ENCODE results near the gene TLCD5. TPM values are rescaled to one million over a fixed set of nuclear protein-coding genes. Genes with fewer than 3 reads are reported as not detected.

Gene TLCD5
- total RNA-seq, 1 donor: 8.3 TPM

DNA sequence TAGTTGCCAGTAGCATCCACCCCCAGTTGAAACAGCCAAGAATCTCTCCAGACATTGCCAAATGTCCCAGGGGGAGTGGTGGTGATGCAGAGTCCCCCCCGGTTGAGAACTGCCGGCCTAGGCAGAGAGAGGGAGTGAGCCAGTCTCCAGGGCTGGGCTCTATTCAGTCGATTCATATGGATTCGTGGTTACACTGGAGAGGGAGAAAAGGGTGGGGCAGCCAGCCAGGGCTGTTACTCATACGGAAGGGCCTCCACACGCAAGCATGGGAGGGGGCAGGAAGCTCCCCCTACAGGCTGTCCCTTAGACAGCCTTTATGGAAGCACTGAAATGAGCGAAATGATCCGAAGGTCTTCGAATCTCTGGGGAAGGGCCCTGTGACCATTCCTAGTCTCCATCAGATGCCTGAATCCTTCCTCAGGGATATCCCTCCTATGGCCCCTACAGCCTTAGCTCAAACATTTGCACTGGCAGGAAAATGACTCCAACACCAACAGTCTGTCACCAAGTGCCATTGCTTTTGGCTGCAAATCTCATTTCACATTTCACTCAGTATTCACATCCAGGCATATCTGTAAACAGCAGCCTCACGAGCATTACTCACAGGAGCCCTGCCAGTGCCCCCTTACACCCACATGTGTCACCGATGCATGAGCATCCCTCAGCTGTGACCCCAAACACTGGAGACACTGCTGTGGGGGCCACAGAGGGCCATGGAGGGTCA is 18.4 kb upstream of the TLCD5 start:
- no peak for DNase-seq (ENCODE audit: low read depth in 2 of 3, low spot score in 2 of 3)

DNA sequence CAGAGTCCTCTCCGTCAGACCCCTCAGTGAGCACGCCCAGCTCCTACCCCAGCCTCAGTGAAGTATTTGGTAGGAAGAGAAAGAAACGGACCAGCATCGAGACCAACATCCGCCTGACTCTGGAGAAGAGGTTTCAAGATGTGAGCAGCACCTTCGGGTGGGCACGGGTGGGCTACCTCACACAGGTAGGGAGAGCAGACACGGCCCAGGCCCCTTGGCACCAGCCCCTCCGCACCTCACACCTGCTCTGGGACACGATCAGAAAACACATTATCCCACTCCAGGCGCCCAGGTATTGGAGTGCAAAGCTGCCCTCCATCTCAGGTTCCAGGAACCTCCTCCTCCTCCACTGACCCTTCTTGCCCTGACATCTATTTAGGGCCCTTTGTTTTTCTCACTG is 17.6 kb upstream of the TLCD5 start:
- no peak for DNase-seq (ENCODE audit: low read depth in 2 of 3, low spot score in 2 of 3)

DNA sequence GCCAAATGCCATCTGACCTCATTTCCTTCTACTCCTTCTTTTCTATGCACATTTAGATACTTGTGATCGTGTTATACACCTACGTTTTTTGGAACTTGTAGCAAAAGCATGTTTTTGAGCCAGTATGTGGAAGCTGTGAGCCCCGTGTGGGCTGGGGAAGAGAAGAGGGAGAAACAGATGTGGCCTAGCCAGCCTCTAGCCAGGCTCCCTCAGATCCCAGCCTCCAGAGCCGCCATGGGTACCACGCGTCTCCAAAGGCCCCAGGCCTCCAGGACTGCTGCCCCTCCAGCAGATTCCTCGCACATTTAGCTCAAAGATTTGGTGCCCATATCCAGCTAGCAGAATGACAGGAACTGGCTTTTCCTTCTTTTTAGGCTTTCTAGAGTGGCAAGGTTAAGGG is 17.0 kb upstream of the TLCD5 start:
- no peak for DNase-seq (ENCODE audit: low read depth in 2 of 3, low spot score in 2 of 3)

DNA sequence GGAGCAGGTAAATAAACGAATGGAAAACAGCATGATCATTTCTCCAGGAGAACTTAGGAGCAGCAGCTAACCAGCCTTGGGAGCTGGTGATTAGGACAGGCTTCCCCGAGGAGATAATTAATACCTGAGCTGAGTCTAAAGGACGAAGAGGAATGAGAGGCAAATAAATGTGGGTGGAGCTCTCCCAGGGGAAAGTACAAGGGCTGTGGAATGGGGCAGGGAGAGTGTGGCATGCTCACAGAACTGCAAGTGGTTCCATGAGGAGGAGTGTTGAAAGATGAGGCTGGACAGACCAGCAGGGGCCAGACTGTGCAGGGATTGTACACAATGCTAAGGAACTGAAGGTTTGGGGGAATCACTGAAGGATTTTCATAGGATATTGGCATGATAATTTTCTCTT is 14.2 kb upstream of the TLCD5 start:
- DNase-seq (ENCODE audit: low read depth in 2 of 3, low spot score in 2 of 3): no peak

DNA sequence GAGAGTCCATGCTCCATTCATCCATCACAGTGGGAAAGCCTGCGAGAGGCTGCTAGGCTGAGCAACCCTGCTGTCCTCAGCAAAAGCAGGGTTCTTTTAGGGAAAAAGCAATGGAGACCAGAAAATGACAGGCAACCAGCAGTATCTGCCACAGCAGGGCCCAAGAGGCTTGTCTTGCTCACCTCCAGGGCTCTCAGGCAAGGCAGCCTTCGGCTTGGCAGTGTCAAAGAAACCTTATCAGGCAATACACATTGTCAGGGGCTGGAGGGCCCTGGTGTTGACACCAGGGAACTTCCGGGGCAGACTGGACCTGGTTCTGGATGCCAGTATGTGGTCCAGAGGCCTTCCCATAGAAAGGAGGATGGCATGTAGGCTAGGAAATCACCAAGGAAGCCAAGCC is 10.2 kb upstream of the TLCD5 start:
- DNase-seq (ENCODE audit: low read depth in 2 of 3, low spot score in 2 of 3): no peak

DNA sequence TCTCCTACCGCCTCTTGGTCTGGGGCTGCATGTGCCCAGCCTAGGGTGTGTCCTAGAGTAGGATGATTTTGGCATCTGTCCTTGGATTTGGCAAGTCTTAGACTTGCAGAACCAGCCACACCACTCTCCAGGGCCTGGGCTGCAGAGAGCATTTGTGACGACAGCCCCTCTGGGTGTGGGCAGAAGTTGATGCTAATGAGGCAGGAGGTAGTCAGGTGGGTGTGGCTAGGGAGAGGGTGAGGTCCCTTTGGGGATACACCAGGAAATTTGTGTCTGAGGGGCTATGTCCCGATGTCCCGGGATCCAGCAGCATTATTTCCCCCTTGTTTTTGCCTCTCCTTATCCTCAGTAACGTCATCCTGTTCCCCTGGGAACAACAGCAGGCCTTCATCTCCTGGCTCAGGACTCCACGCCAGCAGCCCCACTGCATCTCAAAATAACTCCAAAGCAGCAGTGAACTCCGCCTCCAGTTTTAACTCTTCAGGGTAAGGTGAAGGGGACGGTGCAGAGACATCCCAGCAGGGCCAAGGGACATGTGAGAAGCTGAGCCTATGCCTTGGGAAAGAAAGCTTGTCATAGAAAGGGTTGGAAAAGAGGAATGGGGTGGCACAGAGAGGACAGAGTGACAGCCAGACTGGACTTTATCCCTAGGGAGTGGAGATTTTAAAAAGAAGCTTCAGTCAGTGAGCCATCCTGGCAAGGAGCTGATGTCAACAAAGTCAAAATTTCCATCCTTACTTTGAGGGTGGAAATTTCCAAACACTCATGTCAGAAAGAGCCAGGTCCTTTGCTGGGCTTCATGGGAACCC is 8.0 kb upstream of the TLCD5 start:
- no peak for DNase-seq (ENCODE audit: low read depth in 2 of 3, low spot score in 2 of 3)

DNA sequence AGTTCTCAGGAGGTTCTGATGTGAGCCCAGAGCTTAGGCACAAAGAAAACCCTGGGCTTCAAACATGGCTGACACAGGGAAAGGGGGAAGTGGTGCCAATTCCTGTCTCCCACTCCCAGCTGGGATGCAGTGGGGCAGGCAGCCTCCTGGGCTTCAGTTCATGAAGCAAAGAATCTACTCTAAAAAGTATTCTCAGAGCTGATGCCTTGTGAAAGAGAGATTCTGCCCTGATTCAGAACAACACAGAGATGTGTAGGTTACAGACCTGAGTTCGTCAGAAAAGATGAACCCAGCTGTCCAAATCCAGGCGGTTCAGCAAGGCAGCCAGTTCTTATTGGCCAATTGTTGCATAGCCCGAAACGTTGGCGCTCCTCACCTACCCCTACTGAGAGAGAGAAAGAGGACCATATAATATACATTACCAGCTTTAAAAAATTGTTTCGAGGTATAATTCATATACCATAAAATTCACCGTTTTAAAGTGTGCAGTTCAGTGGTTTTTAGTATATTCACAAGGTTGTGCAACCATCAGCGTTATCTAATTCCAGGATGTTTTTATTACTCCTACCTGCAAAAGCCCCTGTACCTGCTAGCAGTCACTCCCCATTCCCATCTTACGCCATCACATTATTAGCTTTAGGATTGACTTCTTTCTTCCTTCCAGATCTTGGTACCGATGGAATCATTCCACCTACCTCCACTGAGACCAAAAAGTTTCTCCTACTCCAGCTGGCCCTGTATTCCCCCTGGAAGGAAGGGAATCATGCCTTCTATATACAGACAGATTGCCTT is 7.2 kb upstream of the TLCD5 start:
- DNase-seq (ENCODE audit: low read depth in 2 of 3, low spot score in 2 of 3): no peak

DNA sequence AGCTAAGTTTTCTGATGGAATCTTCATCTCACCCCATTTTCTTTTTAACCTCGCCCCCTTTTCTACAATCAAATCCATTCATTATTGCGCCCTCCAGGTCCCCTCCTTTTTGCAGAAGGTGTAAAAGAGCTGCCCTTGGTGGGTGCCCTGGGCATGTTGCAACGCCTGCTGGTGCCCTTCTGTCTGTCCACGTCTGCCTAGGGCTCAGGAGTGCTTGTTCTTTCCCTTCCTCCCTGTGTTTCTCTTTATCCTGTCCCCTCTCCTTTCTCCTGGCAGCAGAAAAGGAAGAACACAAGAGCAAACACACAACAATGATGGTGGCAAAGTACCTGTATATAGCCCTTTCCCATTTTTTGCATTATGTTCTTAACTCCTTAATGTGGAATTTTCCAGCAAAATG is 6.2 kb upstream of the TLCD5 start:
- no peak for DNase-seq (ENCODE audit: low read depth in 2 of 3, low spot score in 2 of 3)

DNA sequence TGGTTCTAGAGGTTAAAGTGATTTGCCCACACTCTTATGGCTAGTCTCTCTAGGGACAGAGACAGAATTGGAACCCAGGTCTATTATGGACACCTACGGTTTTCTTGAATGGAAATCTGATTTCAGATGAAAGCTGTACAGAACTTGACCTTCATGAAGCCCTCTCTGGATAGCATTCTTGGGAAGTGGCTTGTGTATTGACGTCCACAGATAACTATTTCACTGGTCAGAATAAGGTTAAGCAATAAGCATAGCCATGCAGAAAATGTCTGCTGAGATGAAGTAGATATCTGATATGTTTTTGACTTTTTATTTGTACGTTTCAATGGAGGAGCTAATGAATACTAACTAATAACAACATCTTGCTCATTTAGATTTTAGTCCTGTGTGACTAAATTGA is 1.1 kb downstream of the TLCD5 start:
- DNase-seq (ENCODE audit: low read depth in 2 of 3, low spot score in 2 of 3): no peak

DNA sequence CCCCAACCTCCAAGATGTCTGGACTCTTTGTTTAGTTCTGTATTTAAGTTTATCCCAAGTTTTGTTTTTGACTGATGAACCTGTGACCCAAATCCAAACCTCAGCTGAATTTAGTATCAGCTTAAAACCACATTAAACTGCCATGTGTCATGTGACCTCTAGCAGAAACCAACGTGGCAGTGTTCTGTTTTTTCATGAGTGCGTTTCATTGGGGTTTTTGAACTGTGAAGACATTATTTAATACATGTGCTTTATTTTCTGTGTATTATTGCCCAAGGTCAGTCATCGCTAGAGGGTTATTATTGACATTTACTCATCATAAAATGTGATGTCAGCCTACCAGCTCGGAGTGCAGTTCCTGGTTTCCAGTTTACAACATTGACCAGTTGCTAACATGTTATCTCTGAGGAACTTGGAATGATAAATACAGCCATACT is 1.8 kb downstream of the TLCD5 start:
- no peak for DNase-seq (ENCODE audit: low read depth in 2 of 3, low spot score in 2 of 3)

DNA sequence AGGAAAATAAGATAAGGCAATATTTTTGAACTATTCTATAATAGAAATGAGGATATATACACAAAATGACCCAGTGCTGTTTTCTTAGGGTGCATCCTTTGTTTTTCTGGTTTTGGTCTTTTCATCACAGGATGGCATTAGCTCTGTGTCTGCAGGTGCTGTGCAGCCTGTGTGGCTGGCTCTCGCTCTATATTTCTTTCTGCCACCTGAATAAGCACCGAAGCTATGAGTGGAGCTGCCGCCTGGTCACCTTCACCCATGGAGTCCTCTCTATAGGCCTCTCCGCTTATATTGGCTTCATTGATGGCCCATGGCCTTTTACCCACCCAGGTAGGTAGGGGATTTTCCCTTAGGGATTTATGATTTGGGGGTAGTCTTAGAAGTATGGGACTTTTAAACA is 2.2 kb downstream of the TLCD5 start:
- no peak for DNase-seq (ENCODE audit: low read depth in 2 of 3, low spot score in 2 of 3)

DNA sequence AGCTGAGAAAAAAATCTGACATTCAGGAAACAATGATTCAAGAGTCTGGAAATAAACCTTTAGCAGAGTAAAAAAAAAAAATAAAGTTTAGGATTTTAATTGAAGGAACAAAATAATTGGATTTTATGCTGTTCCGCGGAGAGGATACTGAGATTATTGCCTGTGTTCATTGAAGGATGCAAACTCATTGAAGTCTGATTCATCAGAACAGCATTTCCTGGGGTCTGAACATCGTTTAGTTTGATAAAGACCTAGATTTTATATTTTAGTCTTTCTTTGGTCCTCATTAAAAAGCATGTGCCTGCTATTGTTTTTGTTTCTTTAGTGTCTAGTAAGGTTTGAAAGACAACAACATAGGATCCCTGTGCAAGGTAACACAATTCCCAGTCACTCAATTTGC is 4.5 kb downstream of the TLCD5 start:
- no peak for DNase-seq (ENCODE audit: low read depth in 2 of 3, low spot score in 2 of 3)

DNA sequence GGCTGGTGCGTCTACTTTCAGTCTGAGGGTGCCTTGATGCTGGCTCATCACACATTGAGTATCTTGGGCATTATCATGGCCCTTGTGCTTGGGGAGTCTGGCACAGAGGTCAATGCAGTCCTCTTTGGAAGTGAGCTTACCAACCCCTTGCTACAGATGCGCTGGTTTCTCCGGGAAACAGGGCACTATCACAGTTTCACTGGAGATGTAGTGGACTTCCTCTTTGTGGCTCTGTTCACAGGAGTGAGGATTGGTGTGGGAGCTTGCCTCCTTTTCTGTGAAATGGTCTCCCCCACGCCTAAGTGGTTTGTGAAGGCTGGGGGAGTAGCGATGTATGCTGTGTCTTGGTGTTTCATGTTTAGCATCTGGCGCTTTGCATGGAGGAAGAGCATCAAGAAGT is 4.9 kb downstream of the TLCD5 start:
- DNase-seq (ENCODE audit: low read depth in 2 of 3, low spot score in 2 of 3): no peak

DNA sequence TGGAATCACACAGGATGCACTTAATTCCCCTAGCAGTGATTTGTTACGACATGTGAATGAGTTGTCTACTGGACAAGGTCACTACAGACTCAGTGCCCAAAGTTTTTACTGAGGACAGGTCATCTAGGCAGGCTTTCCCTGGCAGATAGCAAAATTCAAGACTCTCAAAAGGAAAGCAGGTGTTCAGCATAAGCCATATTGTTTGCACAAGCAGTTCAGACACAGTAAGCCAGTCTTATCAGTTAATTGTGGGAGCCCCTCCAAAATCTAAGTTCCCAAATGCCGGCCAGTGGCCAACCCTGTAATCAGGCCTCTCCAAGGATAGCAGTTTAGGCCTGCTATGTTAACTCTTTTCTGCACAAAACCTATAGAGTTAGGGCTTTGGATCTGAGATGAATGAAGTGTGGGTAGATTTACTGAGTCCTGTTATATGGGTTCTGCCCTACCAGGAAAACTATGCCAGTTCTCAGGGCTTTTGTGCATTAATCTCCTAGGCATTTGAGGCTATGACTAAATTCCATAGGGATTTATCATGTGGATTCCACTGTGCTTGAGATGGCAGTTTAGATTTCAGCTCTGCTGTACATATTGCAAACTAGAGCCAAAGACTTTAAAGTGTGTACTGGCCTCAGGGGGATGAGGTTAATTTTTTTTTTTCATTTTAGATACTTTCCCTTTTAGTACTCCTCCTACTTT is 6.3 kb downstream of the TLCD5 start:
- no peak for DNase-seq (ENCODE audit: low read depth in 2 of 3, low spot score in 2 of 3)

DNA sequence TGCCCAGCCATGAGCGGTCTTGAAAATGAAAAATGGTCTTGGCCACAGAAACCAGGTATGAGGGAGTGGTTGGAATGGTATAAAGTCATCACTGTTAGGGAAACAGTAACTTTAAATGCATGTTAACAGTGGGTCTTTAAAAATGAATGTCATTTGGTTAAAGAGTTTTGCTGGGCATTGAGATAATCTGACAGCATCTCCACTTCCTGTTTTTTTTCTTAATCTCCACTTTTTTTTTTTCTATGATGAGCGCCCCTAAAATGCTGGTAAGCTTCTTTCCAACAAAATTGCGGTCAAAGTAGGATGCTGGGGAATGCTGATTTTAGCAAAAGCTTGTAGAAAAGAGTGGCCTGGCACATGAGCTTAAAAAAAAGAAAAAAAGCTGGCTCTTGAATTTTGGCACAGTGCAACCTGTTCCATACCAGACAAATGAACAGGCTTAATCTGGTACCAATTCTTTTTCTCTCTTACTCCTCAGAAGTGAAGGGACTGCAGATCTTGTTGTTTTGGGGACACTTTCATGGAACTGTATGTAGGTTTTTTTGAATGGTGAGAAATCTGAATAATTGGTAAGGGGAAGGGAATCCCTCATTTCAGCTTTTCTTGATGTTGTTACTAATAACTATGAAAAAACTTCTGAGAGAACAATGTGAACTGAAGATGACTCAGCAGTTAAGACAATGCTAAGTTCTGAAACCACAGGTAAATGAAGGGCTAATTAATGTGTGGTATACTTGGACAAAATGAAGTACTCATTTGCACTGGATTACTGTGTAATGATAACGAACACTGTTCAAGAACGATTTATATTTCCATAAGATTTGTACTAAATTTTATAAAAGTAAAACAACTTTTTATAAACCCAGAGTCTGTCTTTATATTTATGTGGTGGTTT is 8.0 kb downstream of the TLCD5 start:
- peak in 1 of 3 donors; percentile 24 for DNase-seq (ENCODE audit: low read depth in 2 of 3, low spot score in 2 of 3)

DNA sequence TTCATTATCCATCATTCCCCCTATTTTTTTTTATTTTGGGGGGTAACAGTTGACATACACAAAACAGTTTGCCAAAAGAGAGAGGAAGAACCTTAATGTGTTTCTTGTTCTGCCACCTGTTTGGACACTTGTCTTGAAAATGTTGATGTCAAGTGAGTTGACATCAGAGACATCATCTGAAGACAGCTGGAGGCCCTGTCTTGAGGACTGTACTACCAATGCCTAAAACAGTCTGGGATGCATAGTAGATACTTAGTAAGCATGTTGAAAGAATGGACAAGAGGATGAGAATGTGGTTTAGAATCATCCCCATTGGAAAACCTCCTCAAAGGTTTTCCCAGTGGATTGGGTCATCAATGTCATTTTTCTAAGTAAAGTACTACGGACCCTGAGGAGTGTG is 8.7 kb downstream of the TLCD5 start:
- no peak for DNase-seq (ENCODE audit: low read depth in 2 of 3, low spot score in 2 of 3)

DNA sequence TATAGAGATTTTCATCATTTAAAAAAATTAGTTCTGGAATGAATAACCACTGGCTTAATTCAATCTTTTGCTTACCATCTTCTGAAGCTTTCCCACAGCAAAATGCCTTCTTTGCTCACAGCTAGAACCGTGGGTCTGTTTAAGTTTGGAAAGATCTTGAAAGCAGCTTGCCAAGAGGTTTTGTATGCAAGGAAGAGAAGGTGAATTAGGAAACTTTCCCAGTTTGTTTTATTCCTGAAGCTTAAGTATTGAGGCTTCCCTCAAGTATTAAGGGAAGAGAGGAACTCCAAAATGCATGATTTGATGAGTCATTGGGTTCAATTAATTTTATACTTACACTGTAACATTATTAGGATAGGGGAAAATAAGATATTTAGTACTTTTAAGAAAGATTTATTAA is 9.2 kb downstream of the TLCD5 start:
- DNase-seq (ENCODE audit: low read depth in 2 of 3, low spot score in 2 of 3): no peak

DNA sequence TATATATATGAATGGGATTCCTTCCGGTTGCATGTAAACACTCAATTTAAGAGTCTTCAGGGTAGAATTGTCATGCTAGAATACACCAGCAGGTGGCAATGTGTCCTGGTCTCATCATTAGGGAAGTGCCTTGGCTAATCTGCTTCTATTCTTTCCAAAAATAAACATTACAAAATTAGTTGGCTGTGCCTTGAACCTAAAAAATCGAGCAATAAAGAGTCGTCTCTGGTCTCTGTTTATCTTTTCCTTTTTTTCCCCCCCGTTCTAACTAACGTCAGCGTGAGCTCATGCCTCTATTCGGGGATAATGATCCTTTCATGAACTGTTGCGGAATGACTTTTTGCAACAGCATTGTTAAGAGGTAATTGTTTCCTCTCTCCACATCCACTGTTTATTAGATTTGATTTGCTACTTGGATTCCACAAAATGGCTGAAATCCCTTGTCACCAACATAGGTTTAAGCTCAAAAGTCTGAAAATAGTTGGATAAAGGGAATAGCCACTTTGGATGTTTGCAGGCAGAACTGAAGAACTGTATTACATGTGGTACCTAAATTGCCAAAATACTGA is 9.9 kb downstream of the TLCD5 start:
- DNase-seq (ENCODE audit: low read depth in 2 of 3, low spot score in 2 of 3): peak; percentile 47 to 86 (median 72)

DNA sequence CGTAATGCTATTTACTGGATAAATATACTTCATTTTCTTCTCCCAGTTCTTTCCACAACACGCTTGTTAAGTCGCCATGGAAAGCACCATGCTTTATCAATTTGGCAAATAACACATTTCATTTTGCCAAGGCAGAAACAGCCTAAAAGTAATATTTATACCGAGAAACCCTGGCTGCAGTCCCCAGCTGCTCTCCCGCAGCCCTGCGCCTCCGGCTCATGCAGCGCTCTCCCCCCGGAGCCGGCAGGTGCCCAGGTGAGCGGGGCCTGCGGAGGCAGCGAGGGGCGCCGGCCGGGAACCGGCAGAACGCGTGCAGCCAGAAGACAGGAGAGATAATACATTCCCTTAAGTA is 10.4 kb downstream of the TLCD5 start:
- no peak for DNase-seq (ENCODE audit: low read depth in 2 of 3, low spot score in 2 of 3)
